ENCODE measurements around the gene YEATS2.
"Not testable (repeated sequence)": the region's sequence is repeated elsewhere in the genome, so short reads cannot be mapped to it uniquely, and the experiment has no call there.

DNA sequence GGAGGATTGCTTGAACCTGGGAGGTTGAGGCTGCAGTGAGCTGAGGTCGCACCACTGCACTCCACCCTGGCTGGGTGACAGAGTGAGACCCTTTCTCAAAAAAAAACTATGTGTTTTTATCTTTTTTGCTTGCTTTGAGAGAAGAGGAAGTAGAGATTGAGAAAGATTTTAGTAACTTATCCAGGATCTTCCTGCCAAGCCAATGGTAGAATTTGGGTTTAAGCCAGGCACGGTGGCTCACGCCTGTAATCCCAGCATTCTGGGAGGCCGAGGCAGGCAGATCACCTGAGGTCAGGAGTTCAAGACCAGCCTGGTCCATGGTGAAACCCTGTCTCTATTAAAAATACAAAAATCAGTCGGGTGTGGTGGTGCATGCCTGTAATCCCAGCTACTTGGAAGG, 78.9 kb downstream of the YEATS2 start:
- not testable (repeated sequence) for TF ChIP-seq POLR2A (IDR thresholded peaks at IDR 0.05; ENCODE audit: low read depth, low read length); TAF1 (IDR thresholded peaks at IDR 0.05; ENCODE audit: borderline replicate concordance, low read depth, low read length); POLR2AphosphoS5 (IDR thresholded peaks at IDR 0.05; ENCODE audit: low read depth, low read length)
